Measurements from ENCODE around the gene ACOX1.
A peak's percentile ranks its signal among the peaks of the same experiment; 100 is the strongest.

Gene ACOX1

DNA sequence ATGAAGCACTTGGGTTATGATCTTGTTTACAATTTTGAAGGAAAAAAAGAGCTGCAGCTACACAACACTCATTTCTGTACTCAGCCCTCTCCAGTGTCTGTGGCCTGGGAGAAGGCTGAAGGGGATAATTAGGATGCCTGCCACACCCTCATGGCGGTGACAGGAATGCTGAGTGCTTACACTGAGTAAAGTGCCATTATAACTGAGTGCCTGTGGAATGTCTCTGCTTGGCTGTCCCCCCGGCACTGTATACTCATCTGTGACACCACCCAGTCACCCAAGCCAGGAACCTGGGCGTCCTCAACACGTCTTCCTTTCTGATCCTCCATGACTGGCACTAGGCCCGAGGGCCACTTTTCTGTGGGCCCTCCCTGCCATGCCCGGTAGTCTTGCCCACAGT is 70.8 kb downstream of the ACOX1 start:
- Histone ChIP-seq H4K20me1 (ENCODE audit: insufficient read depth, low read length, poor library complexity, severe bottlenecking) (peaks cover 6% of the 10 kb centered on the region), H3K36me3 (ENCODE audit: insufficient read depth, low read length) (no peaks in the 10 kb centered on the region), H3K4me2 (ENCODE audit: low read depth, low read length, poor library complexity, severe bottlenecking) (no peak overlapping the region), H3K4me3 (ENCODE audit: low read length, poor library complexity, severe bottlenecking) (no peak overlapping the region), H3K9me3 (ENCODE audit: insufficient read depth, low read depth, low read length) (no peaks in the 10 kb centered on the region), H3K27me3 (ENCODE audit: insufficient read depth, low read length, poor library complexity, severe bottlenecking) (no peaks in the 10 kb centered on the region), H3K4me1 (ENCODE audit: insufficient read depth, low read length, poor library complexity, severe bottlenecking) (peaks cover 42% of the 10 kb centered on the region), H3K79me2 (ENCODE audit: insufficient read depth, low read length) (peaks cover 14% of the 10 kb centered on the region), H3F3A (ENCODE audit: low read depth) (no peaks in the 10 kb centered on the region), H2AFZ (ENCODE audit: low read length) (no peak overlapping the region), H3K9me2 (replicated peaks; ENCODE audit: low read depth, low read length) (no peaks in the 10 kb centered on the region), H3K9ac (ENCODE audit: low read depth, low read length, poor library complexity, severe bottlenecking) (no peak overlapping the region)
- TF ChIP-seq, protein P1, sequence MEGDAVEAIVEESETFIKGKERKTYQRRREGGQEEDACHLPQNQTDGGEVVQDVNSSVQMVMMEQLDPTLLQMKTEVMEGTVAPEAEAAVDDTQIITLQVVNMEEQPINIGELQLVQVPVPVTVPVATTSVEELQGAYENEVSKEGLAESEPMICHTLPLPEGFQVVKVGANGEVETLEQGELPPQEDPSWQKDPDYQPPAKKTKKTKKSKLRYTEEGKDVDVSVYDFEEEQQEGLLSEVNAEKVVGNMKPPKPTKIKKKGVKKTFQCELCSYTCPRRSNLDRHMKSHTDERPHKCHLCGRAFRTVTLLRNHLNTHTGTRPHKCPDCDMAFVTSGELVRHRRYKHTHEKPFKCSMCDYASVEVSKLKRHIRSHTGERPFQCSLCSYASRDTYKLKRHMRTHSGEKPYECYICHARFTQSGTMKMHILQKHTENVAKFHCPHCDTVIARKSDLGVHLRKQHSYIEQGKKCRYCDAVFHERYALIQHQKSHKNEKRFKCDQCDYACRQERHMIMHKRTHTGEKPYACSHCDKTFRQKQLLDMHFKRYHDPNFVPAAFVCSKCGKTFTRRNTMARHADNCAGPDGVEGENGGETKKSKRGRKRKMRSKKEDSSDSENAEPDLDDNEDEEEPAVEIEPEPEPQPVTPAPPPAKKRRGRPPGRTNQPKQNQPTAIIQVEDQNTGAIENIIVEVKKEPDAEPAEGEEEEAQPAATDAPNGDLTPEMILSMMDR (conservative IDR thresholded peaks at IDR 0.05; ENCODE audit: low read length): no peak
- TF ChIP-seq EZH2phosphoT487 (IDR thresholded peaks at IDR 0.05; ENCODE audit: borderline replicate concordance): no peak

DNA sequence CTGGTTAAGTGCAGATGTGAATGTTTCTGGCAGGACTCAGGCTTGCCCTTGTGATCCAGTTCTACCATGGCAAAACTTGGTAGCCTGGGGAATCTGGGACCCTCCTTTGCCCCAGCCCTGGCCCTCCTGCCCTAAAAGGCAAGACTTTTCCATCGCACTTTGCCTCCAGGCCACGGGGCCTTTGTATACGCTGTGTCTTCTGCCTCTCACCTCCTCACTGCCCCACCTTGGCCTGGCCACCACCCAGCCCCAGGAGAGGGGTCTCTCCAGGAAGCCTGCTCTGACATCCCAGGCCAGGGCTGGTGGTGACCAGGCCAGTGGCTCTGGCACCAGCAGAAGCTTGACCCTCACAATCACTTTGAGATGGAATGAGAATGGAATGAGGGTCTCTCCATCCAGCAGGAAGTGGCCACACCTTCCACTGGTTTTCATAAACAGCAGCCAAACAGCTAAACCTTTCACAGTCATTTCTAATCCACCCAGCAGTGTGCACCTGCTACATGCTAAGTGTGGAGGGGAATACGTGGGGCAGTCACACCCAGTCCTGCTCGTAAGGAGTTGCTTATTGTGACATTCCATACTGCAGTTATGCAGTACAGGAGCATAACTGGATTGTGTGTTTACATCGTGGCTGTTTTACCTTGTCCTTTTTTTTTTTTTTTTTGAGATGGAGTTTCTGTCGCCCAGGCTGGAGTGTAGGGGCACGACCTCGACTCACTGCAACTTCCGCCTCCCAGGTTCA is 72.7 kb downstream of the ACOX1 start:
- H3K9me3 ChIP-seq (ENCODE audit: insufficient read depth, low read depth, low read length): no peaks in the 10 kb centered on the region
- H3K27me3 ChIP-seq (ENCODE audit: insufficient read depth, low read length, poor library complexity, severe bottlenecking): no peaks in the 10 kb centered on the region
- peaks cover 46% of the 10 kb centered on the region for H3K4me1 ChIP-seq (ENCODE audit: insufficient read depth, low read length, poor library complexity, severe bottlenecking)
- TF ChIP-seq, protein P1 (conservative IDR thresholded peaks at IDR 0.05; ENCODE audit: low read length): no peak
- no peak for TF ChIP-seq EZH2phosphoT487 (IDR thresholded peaks at IDR 0.05; ENCODE audit: borderline replicate concordance)
- peak overlapping the region; percentile 27 for H2AFZ ChIP-seq (ENCODE audit: low read length)
- no peak overlapping the region for H3K4me3 ChIP-seq (ENCODE audit: low read length, poor library complexity, severe bottlenecking)
- no peaks in the 10 kb centered on the region for H3F3A ChIP-seq (ENCODE audit: low read depth)
- H3K9ac ChIP-seq (ENCODE audit: low read depth, low read length, poor library complexity, severe bottlenecking): peak overlapping the region; percentile 14
- peaks cover 6% of the 10 kb centered on the region for H4K20me1 ChIP-seq (ENCODE audit: insufficient read depth, low read length, poor library complexity, severe bottlenecking)
- peaks cover 32% of the 10 kb centered on the region for H3K79me2 ChIP-seq (ENCODE audit: insufficient read depth, low read length)
- peaks cover 8% of the 10 kb centered on the region; the same call in 1 of the 2 replicates for H3K36me3 ChIP-seq (ENCODE audit: insufficient read depth, low read length)
- no peaks in the 10 kb centered on the region for H3K9me2 ChIP-seq (replicated peaks; ENCODE audit: low read depth, low read length)
- H3K4me2 ChIP-seq (ENCODE audit: low read depth, low read length, poor library complexity, severe bottlenecking): no peak overlapping the region

DNA sequence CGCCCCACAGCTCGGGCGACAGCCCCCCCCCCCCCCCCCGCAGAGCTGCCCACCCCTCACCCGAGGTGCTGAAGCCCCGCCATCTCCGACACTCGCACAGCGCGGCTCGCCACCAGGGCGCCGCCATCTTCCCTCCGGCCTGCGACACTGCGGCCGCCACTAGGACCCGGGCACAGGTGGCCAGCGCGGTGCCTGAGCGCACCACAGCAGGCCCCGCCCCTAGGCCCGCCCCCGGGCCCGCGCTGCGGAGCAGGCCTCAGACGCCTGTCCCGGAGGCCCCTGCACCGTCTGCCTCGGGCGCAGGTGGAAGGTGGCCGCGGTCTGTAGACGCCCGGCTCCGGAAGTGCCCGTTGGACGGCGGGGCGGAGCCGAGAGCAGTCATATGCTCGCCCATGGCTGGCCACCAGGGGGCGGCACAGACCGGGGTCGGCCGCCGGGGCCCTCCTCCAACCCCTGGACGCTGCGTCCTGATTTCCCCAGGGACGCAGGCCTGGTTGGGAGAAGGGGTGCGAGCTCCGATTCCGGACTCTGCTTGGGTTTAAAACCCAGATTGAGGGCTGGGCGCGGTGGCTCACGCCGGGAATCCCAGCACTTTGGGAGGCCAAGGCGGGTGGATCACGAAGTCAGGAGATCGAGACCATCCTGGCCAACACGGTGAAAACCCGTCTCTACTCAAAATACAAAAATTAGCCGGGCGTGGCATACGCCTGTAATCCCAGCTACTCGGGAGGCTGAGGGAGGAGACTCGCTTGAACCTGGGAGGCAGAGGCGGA is 74.0 kb downstream of the ACOX1 start, which contains the start of gene MRPL38:
Gene MRPL38, minus strand, starts transcription at position 136 of the 773 bp plus-strand sequence. Its CDS starts 9 bp downstream, at position 127.
- peak within 1 kb of the TSS; percentile 91 for H2AFZ ChIP-seq (ENCODE audit: low read length)
- no peaks in the 10 kb centered on the region for H3F3A ChIP-seq (ENCODE audit: low read depth)
- H3K9me3 ChIP-seq (ENCODE audit: insufficient read depth, low read depth, low read length): no peaks in the 10 kb centered on the region
- H3K79me2 ChIP-seq (ENCODE audit: insufficient read depth, low read length): peaks cover 32% of the 10 kb centered on the region
- peaks cover 6% of the 10 kb centered on the region for H4K20me1 ChIP-seq (ENCODE audit: insufficient read depth, low read length, poor library complexity, severe bottlenecking)
- peaks cover 13% of the 10 kb centered on the region; the same call in 1 of the 2 replicates for H3K36me3 ChIP-seq (ENCODE audit: insufficient read depth, low read length)
- peak within 1 kb of the TSS; percentile 95 for H3K9ac ChIP-seq (ENCODE audit: low read depth, low read length, poor library complexity, severe bottlenecking)
- peak within 1 kb of the TSS; percentile 100 for H3K4me3 ChIP-seq (ENCODE audit: low read length, poor library complexity, severe bottlenecking)
- H3K27me3 ChIP-seq (ENCODE audit: insufficient read depth, low read length, poor library complexity, severe bottlenecking): no peaks in the 10 kb centered on the region
- H3K4me1 ChIP-seq (ENCODE audit: insufficient read depth, low read length, poor library complexity, severe bottlenecking): peaks cover 35% of the 10 kb centered on the region
- H3K9me2 ChIP-seq (replicated peaks; ENCODE audit: low read depth, low read length): no peaks in the 10 kb centered on the region
- TF ChIP-seq, protein P1 (conservative IDR thresholded peaks at IDR 0.05; ENCODE audit: low read length): peak; percentile 74
- TF ChIP-seq EZH2phosphoT487 (IDR thresholded peaks at IDR 0.05; ENCODE audit: borderline replicate concordance): no peak
- H3K4me2 ChIP-seq (ENCODE audit: low read depth, low read length, poor library complexity, severe bottlenecking): peak within 1 kb of the TSS; percentile 100
